Neuronal stem cell (in vitro differentiated cells): ENCODE results near the gene COTL1.

ENCODE experiments used
- DNase-seq: peaks from one replicate; pipeline ENCODE4 v3.0.0-alpha.2; 2013; ENCODE audit warnings: low spot score
- H2AFZ ChIP-seq: one replicate; pipeline ENCODE4 v1.6.1; 2013; ENCODE audit warnings: mild to moderate bottlenecking, low read length, inconsistent platforms
- H2AK5ac ChIP-seq: 2 replicates; pipeline ENCODE4 v1.6.1; 2013; ENCODE audit warnings: low read depth, mild to moderate bottlenecking, inconsistent platforms, low read length, moderate library complexity, mixed read lengths
- H2BK120ac ChIP-seq: 2 replicates; pipeline ENCODE4 v1.6.1; 2013; ENCODE audit warnings: low read depth, mild to moderate bottlenecking, inconsistent platforms, low read length, moderate library complexity, mixed read lengths
- H2BK12ac ChIP-seq: one replicate; pipeline ENCODE4 v1.6.1; 2013; ENCODE audit warnings: low read length, inconsistent platforms
- H2BK15ac ChIP-seq: 2 replicates; pipeline ENCODE4 v1.6.1; 2013; ENCODE audit warnings: mild to moderate bottlenecking, low read length, inconsistent platforms, mixed read lengths
- H2BK5ac ChIP-seq: one replicate; pipeline ENCODE4 v1.6.1; 2013; ENCODE audit warnings: inconsistent platforms, mild to moderate bottlenecking, low read length, moderate library complexity
- H3K14ac ChIP-seq: one replicate; pipeline ENCODE4 v1.6.1; 2013; ENCODE audit warnings: low read length, inconsistent platforms
- H3K18ac ChIP-seq: 2 replicates; pipeline ENCODE4 v1.6.1; 2013; ENCODE audit warnings: low read length, inconsistent platforms
- H3K23ac ChIP-seq: 2 replicates; pipeline ENCODE4 v1.6.1; 2013; ENCODE audit warnings: low read depth, mild to moderate bottlenecking, mixed read lengths, low read length, inconsistent platforms; ENCODE audit not compliant: poor library complexity
- H3K27ac ChIP-seq: replicated peaks from 3 replicates; pipeline ENCODE4 v1.5.1; 2013; ENCODE audit warnings: low read length, inconsistent platforms
- H3K27me3 ChIP-seq, 3 experiments: 2 replicates each; pipeline ENCODE4 v1.6.1; 2013; ENCODE audit warnings: low read length in 3 of 3, mild to moderate bottlenecking in 2 of 3, inconsistent platforms in 1 of 3, low read depth in 1 of 3, mixed read lengths in 1 of 3, moderate library complexity in 1 of 3; ENCODE audit not compliant: control insufficient read depth in 3 of 3, insufficient read depth in 3 of 3
- H3K36me3 ChIP-seq, 2 donors: replicated peaks in 1 of 2; 2 replicates each; pipeline ENCODE4 v1.6.1; 2013; ENCODE audit warnings: low read length in 2 of 2; ENCODE audit not compliant: control insufficient read depth in 2 of 2, insufficient read depth in 2 of 2
- H3K4ac ChIP-seq: 2 replicates; pipeline ENCODE4 v1.6.1; 2013; ENCODE audit warnings: inconsistent platforms, mild to moderate bottlenecking, low read length, moderate library complexity
- H3K4me1 ChIP-seq, 2 donors: 1 replicate in 1 of 2; 2 replicates in 1 of 2; pipeline ENCODE4 v1.6.1; 2013; ENCODE audit warnings: low read length in 2 of 2, low read depth in 1 of 2; ENCODE audit not compliant: control insufficient read depth in 2 of 2, insufficient read depth in 1 of 2
- H3K4me2 ChIP-seq: one replicate; pipeline ENCODE4 v1.6.1; 2013; ENCODE audit warnings: mild to moderate bottlenecking, low read length, inconsistent platforms; ENCODE audit not compliant: insufficient read depth, poor library complexity, severe bottlenecking
- H3K4me3 ChIP-seq, 2 donors: 2 replicates each; pipeline ENCODE4 v1.5.1; 2013; ENCODE audit warnings: low read length in 2 of 2, mild to moderate bottlenecking in 2 of 2, inconsistent platforms in 1 of 2, moderate library complexity in 1 of 2
- H3K79me1 ChIP-seq: one replicate; pipeline ENCODE4 v1.6.1; 2013; ENCODE audit warnings: low read depth, mild to moderate bottlenecking, inconsistent platforms, low read length, moderate library complexity
- H3K9ac ChIP-seq: one replicate; pipeline ENCODE4 v1.6.1; 2013; ENCODE audit warnings: mild to moderate bottlenecking, low read depth, low read length, inconsistent platforms; ENCODE audit not compliant: poor library complexity
- H3K9me3 ChIP-seq, 2 donors: replicated peaks in 1 of 2; 2 replicates each; pipeline versions ENCODE3 to v1.6.1; 2013; ENCODE audit warnings: low read length in 2 of 2, mild to moderate bottlenecking in 2 of 2, inconsistent platforms in 1 of 2, low read depth in 1 of 2, mixed read lengths in 1 of 2, moderate library complexity in 1 of 2; ENCODE audit not compliant: control insufficient read depth in 2 of 2, insufficient read depth in 1 of 2
- H4K8ac ChIP-seq: one replicate; pipeline ENCODE4 v1.6.1; 2013; ENCODE audit warnings: low read depth, mild to moderate bottlenecking, inconsistent platforms, low read length, moderate library complexity
- H4K91ac ChIP-seq: one replicate; pipeline ENCODE4 v1.6.1; 2013; ENCODE audit warnings: low read length, low read depth, mild to moderate bottlenecking, inconsistent platforms; ENCODE audit not compliant: poor library complexity
- WGBS, 2 donors: extraction: QIAGEN DNeasy Blood & Tissue Kit; methylation state at CpG; one replicate each; pipeline ENCODE4 v1.1.7; 2013; ENCODE audit warnings: missing lambda C conversion rate in 2 of 2, mixed read lengths in 1 of 2; ENCODE audit not compliant: insufficient read length in 2 of 2, insufficient replicate concordance in 1 of 2; ENCODE audit errors: extremely low coverage in 2 of 2; 5-methylcytosine and 5-hydroxymethylcytosine counted together

COTL1 gene

DNA sequence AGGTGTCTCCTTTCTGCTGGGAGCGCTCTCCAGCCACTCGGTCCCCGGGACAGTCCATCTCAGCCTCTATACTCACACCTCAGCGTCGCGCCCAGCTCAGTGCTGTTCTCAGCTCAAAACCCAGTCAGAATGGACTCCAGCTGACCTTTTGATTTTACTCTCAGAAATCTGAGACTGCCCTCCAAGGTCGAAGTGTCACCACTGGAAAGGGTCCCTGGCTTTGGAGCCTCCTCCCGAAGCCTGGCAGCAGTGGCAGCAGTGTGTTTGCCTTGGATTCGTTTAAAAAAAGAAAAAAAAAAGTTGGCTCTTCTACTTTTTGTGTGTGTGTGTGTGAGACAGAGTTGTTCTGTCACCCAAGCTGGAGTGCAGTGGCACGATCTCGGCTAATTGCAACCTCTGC lies 40.8 kb upstream of the COTL1 start:
- H3K9me3 ChIP-seq: peaks cover 0 to 1% of the 10 kb centered on the region in 2 donors
- no CpG with 5 or more reads among the region's 11 CpGs for WGBS, 2 donors
- no peak overlapping the region for H3K4me2 ChIP-seq
- no peak overlapping the region for H2AK5ac ChIP-seq
- H4K91ac ChIP-seq: no peak overlapping the region
- no peak overlapping the region for H2BK15ac ChIP-seq
- no peak overlapping the region for H3K9ac ChIP-seq
- H3K27me3 ChIP-seq: no peaks in the 10 kb centered on the region
- H3K4me1 ChIP-seq: no peaks in the 10 kb centered on the region
- no peak overlapping the region for H4K8ac ChIP-seq
- no peak overlapping the region for H3K4ac ChIP-seq
- H3K27ac ChIP-seq: no peak overlapping the region
- no peak overlapping the region for H2BK120ac ChIP-seq
- DNase-seq: no peak
- H2BK12ac ChIP-seq: no peak overlapping the region
- no peak overlapping the region for H3K23ac ChIP-seq
- H3K4me3 ChIP-seq: no peak overlapping the region
- H2BK5ac ChIP-seq: no peak overlapping the region
- no peak overlapping the region for H2AFZ ChIP-seq
- H3K18ac ChIP-seq: no peak overlapping the region
- peaks cover 2% of the 10 kb centered on the region for H3K79me1 ChIP-seq
- no peak overlapping the region for H3K14ac ChIP-seq
- H3K36me3 ChIP-seq: peaks cover 18 to 73% of the 10 kb centered on the region in 2 donors

DNA sequence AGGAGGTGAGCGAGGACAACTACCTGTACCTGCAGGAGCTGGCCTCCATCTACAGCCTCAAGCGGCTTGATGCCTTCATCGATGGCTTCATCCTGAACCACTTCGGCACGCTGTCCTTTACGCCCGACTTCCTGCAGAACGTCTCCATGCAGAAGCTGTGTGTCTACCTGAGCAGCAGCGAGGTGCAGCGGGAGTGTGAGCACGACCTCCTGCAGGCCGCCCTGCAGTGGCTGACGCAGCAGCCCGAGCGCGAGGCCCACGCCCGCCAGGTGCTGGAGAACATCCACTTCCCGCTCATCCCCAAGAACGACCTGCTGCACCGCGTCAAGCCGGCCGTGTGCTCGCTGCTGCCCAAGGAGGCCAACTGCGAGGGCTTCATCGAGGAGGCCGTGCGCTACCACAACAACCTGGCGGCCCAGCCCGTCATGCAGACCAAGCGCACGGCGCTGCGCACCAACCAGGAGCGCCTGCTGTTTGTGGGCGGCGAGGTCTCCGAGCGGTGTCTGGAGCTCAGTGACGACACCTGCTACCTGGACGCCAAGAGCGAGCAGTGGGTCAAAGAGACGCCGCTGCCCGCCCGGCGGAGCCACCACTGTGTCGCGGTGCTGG lies 39.5 kb upstream of the COTL1 start:
- Histone ChIP-seq H3K9ac (no peak overlapping the region), H3K23ac (peak overlapping the region; percentile 98), H3K14ac (no peak overlapping the region), H4K91ac (no peak overlapping the region), H2BK15ac (no peak overlapping the region), H2BK120ac (no peak overlapping the region), H3K18ac (no peak overlapping the region), H3K79me1 (peaks cover 2% of the 10 kb centered on the region), H2AFZ (no peak overlapping the region), H4K8ac (no peak overlapping the region), H2BK12ac (no peak overlapping the region), H3K4ac (no peak overlapping the region), H3K4me2 (no peak overlapping the region), H3K27me3 (no peaks in the 10 kb centered on the region), H2BK5ac (peak overlapping the region; percentile 39), H3K4me3 (peak overlapping the region in 1 of 2 donors; percentile 13), H3K36me3 (peaks cover 20 to 69% of the 10 kb centered on the region in 2 donors), H3K27ac (no peak overlapping the region), H3K9me3 (peaks cover 0 to 1% of the 10 kb centered on the region in 2 donors), H2AK5ac (no peak overlapping the region), H3K4me1 (no peaks in the 10 kb centered on the region)
- DNase-seq: no peak
- WGBS, 2 donors: no CpG with 5 or more reads among the region's 50 CpGs

DNA sequence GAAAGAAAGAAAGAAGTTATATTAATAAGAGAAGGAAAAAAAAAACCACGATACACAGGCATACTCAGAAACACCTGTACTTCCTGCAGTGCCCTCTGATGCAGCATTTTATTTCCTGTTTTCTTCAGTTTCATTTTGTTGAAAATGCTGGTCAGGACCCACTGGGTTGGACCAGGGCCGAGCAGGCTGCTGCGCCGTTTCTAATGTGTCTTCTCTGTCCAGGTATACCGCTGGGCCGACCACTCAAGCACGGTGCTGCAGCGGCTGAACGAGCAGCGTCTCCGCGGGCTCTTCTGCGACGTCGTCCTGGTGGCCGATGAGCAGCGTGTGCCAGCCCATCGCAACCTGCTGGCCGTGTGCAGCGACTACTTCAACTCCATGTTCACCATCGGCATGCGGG lies 38.8 kb upstream of the COTL1 start:
- H3K4me1 ChIP-seq: no peaks in the 10 kb centered on the region
- H2BK5ac ChIP-seq: no peak overlapping the region
- H3K23ac ChIP-seq: peak overlapping the region; percentile 80
- no peaks in the 10 kb centered on the region for H3K27me3 ChIP-seq
- no peak overlapping the region for H4K8ac ChIP-seq
- no peak overlapping the region for H4K91ac ChIP-seq
- no peak overlapping the region for H2AK5ac ChIP-seq
- peaks cover 2% of the 10 kb centered on the region for H3K79me1 ChIP-seq
- no peak overlapping the region for H2AFZ ChIP-seq
- H3K9ac ChIP-seq: no peak overlapping the region
- peaks cover 0 to 1% of the 10 kb centered on the region in 2 donors for H3K9me3 ChIP-seq
- no peak overlapping the region for H3K4ac ChIP-seq
- H2BK120ac ChIP-seq: no peak overlapping the region
- H2BK15ac ChIP-seq: no peak overlapping the region
- no peak overlapping the region for H2BK12ac ChIP-seq
- no peak for DNase-seq
- no peak overlapping the region for H3K4me2 ChIP-seq
- H3K14ac ChIP-seq: no peak overlapping the region
- H3K27ac ChIP-seq: no peak overlapping the region
- H3K4me3 ChIP-seq: peak overlapping the region in 1 of 2 donors; percentile 37
- peaks cover 18 to 66% of the 10 kb centered on the region in 2 donors for H3K36me3 ChIP-seq
- WGBS, 2 donors: no CpG with 5 or more reads among the region's 22 CpGs
- H3K18ac ChIP-seq: peak overlapping the region; percentile 8

DNA sequence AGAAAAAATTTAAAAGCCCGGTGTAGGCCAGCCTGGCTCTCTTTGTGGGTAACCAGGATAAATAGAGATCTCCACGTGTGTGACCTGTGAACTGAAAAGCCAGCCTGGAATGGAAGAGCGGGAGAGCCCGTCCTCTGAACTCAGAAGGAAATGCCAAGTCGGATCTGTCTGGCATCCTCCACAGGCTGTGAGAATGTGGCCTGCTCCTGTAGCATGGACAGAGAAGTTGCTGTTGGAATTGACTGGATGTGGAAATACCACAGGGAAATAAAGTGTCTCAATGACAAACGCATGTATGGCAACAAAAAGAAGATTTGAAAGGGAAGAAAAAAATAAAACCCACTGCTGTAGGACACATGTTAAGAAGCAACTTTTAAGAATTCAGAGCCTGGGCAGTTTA lies 37.1 kb upstream of the COTL1 start:
- H3K36me3 ChIP-seq: peaks cover 15 to 65% of the 10 kb centered on the region in 2 donors

More for the DNA sequence above, 37.1 kb upstream of the COTL1 start:
- H3K14ac ChIP-seq: no peak overlapping the region
- no peaks in the 10 kb centered on the region for H3K4me1 ChIP-seq
- no peak overlapping the region for H2AK5ac ChIP-seq
- DNase-seq: no peak
- H2BK120ac ChIP-seq: no peak overlapping the region
- H3K27me3 ChIP-seq: peaks cover 0 to 2% (median 0%) of the 10 kb centered on the region in 3 experiments
- H2BK15ac ChIP-seq: no peak overlapping the region
- no peak overlapping the region for H2BK12ac ChIP-seq
- no peak overlapping the region for H3K4me3 ChIP-seq
- H4K91ac ChIP-seq: no peak overlapping the region
- H3K9me3 ChIP-seq: peaks cover 0 to 1% of the 10 kb centered on the region in 2 donors
- no peak overlapping the region for H4K8ac ChIP-seq
- peaks cover 2% of the 10 kb centered on the region for H3K79me1 ChIP-seq
- no peak overlapping the region for H3K4ac ChIP-seq
- H3K27ac ChIP-seq: no peak overlapping the region
- H3K9ac ChIP-seq: no peak overlapping the region
- no CpG with 5 or more reads among the region's 6 CpGs for WGBS, 2 donors
- no peak overlapping the region for H3K23ac ChIP-seq
- no peak overlapping the region for H3K4me2 ChIP-seq
- H2AFZ ChIP-seq: no peak overlapping the region
- H2BK5ac ChIP-seq: no peak overlapping the region
- no peak overlapping the region for H3K18ac ChIP-seq
